Smooth muscle cell (in vitro differentiated cells): ENCODE measurements around the gene C14orf119. TPM values are rescaled to one million over a fixed set of nuclear protein-coding genes. Genes with fewer than 3 reads are reported as not detected.

Experiments
- DNase-seq: peaks from one replicate; lab custom pipeline; 2025; ENCODE audit not compliant: unreplicated experiment; lab: John Stamatoyannopoulos, UW
- H2AFZ ChIP-seq: fragments of 200-600 bp; sonication (generic); 2 replicates; pipeline ENCODE4 v1.6.0; 2016; ENCODE audit warnings: antibody characterized with exemption, low read depth, mild to moderate bottlenecking
- H3F3A ChIP-seq: fragments of 200-600 bp; sonication (generic); 2 replicates; pipeline ENCODE4 v1.6.0; 2017; ENCODE audit warnings: antibody characterized with exemption, low read depth
- H3K27ac ChIP-seq: fragments of 200-600 bp; sonication (generic); 2 replicates; pipeline ENCODE4 v1.5.1; 2016; ENCODE audit warnings: low read depth, mild to moderate bottlenecking
- H3K27me3 ChIP-seq: fragments of 200-600 bp; sonication (generic); 2 replicates; pipeline ENCODE4 v1.6.1; 2016; ENCODE audit warnings: low read depth, mild to moderate bottlenecking
- H3K36me3 ChIP-seq: fragments of 200-600 bp; sonication (generic); 2 replicates; pipeline ENCODE4 v1.5.1; 2016; ENCODE audit warnings: low read depth
- H3K4me1 ChIP-seq: fragments of 200-600 bp; sonication (generic); 2 replicates; pipeline ENCODE4 v1.5.1; 2016; ENCODE audit warnings: low read depth
- H3K4me2 ChIP-seq: fragments of 200-600 bp; sonication (generic); 2 replicates; pipeline ENCODE4 v1.6.0; 2016; ENCODE audit warnings: mild to moderate bottlenecking
- H3K4me3 ChIP-seq: fragments of 200-600 bp; sonication (generic); 2 replicates; pipeline ENCODE4 v1.5.1; 2016; ENCODE audit warnings: mild to moderate bottlenecking
- H3K79me2 ChIP-seq: fragments of 200-600 bp; sonication (generic); 2 replicates; pipeline ENCODE4 v1.6.0; 2016; ENCODE audit warnings: low read depth, mild to moderate bottlenecking
- H3K9ac ChIP-seq: fragments of 200-600 bp; sonication (generic); 2 replicates; pipeline ENCODE4 v1.6.0; 2016; ENCODE audit warnings: low read depth
- H3K9me3 ChIP-seq: fragments of 200-600 bp; sonication (generic); replicated peaks from 2 replicates; pipeline ENCODE4 v1.5.1; 2016; ENCODE audit warnings: low read depth
- H4K20me1 ChIP-seq: fragments of 200-600 bp; sonication (generic); 2 replicates; pipeline ENCODE4 v1.6.0; 2016; ENCODE audit warnings: low read depth
- WGBS: methylation state at CpG from one replicate; pipeline ENCODE4 v1.1.7; 2016; ENCODE audit warnings: low lambda C conversion rate; 5-methylcytosine and 5-hydroxymethylcytosine counted together
- polyA plus RNA-seq: library from polyadenylated mRNA; unstranded; fragments of >200 nt; fragmentation: Nextera tagmentation; extraction: Ambion mirVana; gene quantifications from 2 replicates; pipeline ENCODE4 v1.2.1, GENCODE V29; 2016
- total RNA-seq: library from RNA; depleted of rRNA; stranded (reverse); fragments of >200 nt; gene quantifications from 2 replicates; pipeline ENCODE4 v1.2.3, GENCODE V29; 2014
- TF ChIP-seq, protein P1 (sequence below): fragments of 200-600 bp; sonication (generic); IDR thresholded peaks from 2 replicates; pipeline ENCODE4 v1.5.1; 2017; ENCODE audit warnings: borderline replicate concordance, mild to moderate bottlenecking, antibody characterized with exemption; ENCODE audit not compliant: insufficient read depth, poor library complexity, severe bottlenecking

The C14orf119 gene
- total and polyA plus RNA-seq, 2 experiments from 2014 or later, result 54.1 to 130 TPM

DNA sequence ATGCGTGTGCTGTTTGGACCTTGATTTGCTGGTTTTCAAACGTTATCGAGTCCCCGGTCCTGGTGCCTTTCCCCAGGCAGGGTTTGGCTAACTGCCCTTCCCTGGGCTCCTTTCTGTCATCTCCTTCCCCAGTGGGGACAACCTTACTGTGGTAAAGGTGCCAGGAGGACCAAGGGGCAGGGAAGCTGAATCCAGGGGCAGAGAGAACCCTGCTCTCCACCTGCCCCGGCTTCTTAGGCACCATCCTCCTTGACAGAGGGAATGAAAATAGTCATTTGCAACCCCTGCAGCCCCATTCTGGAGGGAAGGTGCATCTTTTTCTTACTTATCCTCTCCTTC, 18.8 kb downstream of the C14orf119 start:
- no peak overlapping the region for H3K4me3 ChIP-seq
- H3K79me2 ChIP-seq, result no peaks in the 10 kb centered on the region
- TF ChIP-seq, protein P1, sequence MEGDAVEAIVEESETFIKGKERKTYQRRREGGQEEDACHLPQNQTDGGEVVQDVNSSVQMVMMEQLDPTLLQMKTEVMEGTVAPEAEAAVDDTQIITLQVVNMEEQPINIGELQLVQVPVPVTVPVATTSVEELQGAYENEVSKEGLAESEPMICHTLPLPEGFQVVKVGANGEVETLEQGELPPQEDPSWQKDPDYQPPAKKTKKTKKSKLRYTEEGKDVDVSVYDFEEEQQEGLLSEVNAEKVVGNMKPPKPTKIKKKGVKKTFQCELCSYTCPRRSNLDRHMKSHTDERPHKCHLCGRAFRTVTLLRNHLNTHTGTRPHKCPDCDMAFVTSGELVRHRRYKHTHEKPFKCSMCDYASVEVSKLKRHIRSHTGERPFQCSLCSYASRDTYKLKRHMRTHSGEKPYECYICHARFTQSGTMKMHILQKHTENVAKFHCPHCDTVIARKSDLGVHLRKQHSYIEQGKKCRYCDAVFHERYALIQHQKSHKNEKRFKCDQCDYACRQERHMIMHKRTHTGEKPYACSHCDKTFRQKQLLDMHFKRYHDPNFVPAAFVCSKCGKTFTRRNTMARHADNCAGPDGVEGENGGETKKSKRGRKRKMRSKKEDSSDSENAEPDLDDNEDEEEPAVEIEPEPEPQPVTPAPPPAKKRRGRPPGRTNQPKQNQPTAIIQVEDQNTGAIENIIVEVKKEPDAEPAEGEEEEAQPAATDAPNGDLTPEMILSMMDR, result no peak
- H3K4me1 ChIP-seq, result peaks cover 16% of the 10 kb centered on the region
- H3K27me3 ChIP-seq, result peaks cover 18% of the 10 kb centered on the region
- no peak for DNase-seq
- H3K27ac ChIP-seq, result no peak overlapping the region
- no peak overlapping the region for H3K9ac ChIP-seq
- H2AFZ ChIP-seq, result no peak overlapping the region
- no peaks in the 10 kb centered on the region for H3K36me3 ChIP-seq
- H3K9me3 ChIP-seq, result no peaks in the 10 kb centered on the region
- H3K4me2 ChIP-seq, result no peak overlapping the region
- no peaks in the 10 kb centered on the region for H3F3A ChIP-seq
- H4K20me1 ChIP-seq, result no peaks in the 10 kb centered on the region
- 82% methylated on average over 5 of the region's 5 CpGs for WGBS

DNA sequence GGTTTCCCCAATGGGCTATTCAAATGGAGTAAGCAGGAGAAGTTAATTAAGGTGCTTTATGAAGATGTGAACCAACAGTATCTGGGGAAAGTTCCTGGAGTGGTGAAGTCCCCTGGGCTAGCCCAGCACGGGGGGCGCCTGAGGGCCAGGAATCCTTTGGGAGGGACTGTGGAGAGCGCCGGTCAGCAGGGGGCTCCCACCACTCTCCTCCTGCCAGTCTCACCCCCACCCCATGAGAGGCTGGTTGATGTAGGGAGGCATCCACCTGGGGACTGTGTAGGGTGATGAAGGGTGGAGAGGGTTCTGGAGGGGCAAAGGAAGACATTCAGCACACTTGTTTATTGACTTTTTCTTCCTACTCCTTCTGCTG, 19.3 kb downstream of the C14orf119 start:
- no peak overlapping the region for H3K4me3 ChIP-seq

DNA sequence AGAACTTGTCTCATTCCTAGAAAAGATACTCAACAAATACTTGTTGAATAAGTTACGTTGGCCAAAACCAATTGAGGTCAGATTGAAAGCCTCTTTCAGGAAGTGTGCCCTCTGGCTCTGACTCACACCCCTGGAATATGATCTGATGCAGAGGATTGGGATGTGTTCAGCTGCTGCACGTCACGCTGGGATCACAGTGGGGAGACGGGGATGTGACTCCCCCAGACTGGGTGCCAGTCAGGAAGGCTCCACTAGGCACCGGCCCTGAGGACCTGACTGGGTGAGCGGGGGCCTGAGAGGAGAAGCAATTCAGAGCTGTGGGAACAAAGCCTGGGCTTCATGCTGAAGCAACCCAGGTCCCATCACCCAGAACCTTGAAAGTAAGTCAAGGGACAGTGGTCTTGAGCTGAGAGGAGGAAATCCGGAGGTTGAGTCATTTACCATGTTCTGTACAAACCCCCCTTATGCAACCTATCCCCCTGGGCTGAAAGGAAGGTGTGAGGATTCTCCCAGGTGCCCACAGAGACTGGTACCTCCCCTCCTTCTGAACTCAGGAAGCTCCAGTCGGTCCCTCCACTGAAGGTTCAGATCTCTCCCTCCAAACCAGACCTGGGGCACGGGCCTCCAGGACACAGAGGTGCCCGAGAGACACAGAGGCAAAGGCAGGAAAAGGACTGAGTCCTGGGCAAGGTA, 19.9 kb downstream of the C14orf119 start:
- DNase-seq, result no peak
- H3K79me2 ChIP-seq, result no peaks in the 10 kb centered on the region
- peaks cover 12% of the 10 kb centered on the region for H3K27me3 ChIP-seq
- peaks cover 16% of the 10 kb centered on the region for H3K4me1 ChIP-seq
- no peak overlapping the region for H3K4me3 ChIP-seq
- H4K20me1 ChIP-seq, result no peaks in the 10 kb centered on the region
- H2AFZ ChIP-seq, result no peak overlapping the region
- H3K9me3 ChIP-seq, result no peaks in the 10 kb centered on the region
- no peaks in the 10 kb centered on the region for H3F3A ChIP-seq
- WGBS, result 48% methylated on average over 10 of the region's 10 CpGs
- H3K27ac ChIP-seq, result peak overlapping the region; percentile 79
- TF ChIP-seq, protein P1, result no peak
- peak overlapping the region; percentile 57 for H3K4me2 ChIP-seq
- peak overlapping the region; percentile 72 for H3K9ac ChIP-seq
- no peaks in the 10 kb centered on the region for H3K36me3 ChIP-seq

More for the DNA sequence above, 19.3 kb downstream of the C14orf119 start:
- Histone ChIP-seq H3K79me2 (no peaks in the 10 kb centered on the region), H3K4me1 (peaks cover 16% of the 10 kb centered on the region), H3K27ac (peak overlapping the region; percentile 68), H3K36me3 (no peaks in the 10 kb centered on the region), H3K9me3 (no peaks in the 10 kb centered on the region), H3K27me3 (peaks cover 18% of the 10 kb centered on the region), H3K4me2 (peak overlapping the region; percentile 57), H4K20me1 (no peaks in the 10 kb centered on the region), H3F3A (no peaks in the 10 kb centered on the region), H2AFZ (no peak overlapping the region), H3K9ac (no peak overlapping the region)
- TF ChIP-seq, protein P1, result peak; percentile 3
- WGBS, result 82% methylated on average over 4 of the region's 4 CpGs
- DNase-seq, result no peak

DNA sequence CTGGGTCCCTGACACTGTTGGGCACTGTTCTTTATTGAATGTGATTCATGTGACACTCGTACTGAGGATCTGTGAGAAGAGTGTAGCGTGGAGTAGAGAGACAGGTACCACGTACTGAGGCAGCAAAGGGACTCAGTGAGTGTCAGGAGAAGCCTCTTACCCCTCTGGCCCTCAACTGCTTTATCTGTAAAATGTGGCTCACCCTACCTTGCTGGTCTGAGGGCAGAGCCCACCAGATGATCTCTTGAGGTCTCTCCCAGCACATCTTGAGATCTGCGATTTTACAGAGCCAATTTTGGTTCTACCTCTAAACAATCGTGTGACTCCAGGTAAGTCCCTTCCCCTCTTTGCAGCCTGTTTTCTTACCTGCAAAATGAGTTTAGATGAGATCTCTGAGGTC, 20.6 kb downstream of the C14orf119 start:
- no peaks in the 10 kb centered on the region for H3F3A ChIP-seq
- no peak overlapping the region for H3K4me3 ChIP-seq
- peaks cover 5% of the 10 kb centered on the region for H3K27me3 ChIP-seq
- no peak for DNase-seq
- peak overlapping the region; percentile 72 for H3K9ac ChIP-seq
- H4K20me1 ChIP-seq, result no peaks in the 10 kb centered on the region
- TF ChIP-seq, protein P1, result no peak
- no peak overlapping the region for H2AFZ ChIP-seq
- H3K4me1 ChIP-seq, result peaks cover 16% of the 10 kb centered on the region
- H3K79me2 ChIP-seq, result no peaks in the 10 kb centered on the region
- no peaks in the 10 kb centered on the region for H3K36me3 ChIP-seq
- H3K4me2 ChIP-seq, result no peak overlapping the region
- H3K27ac ChIP-seq, result peak overlapping the region; percentile 79
- H3K9me3 ChIP-seq, result no peaks in the 10 kb centered on the region
- WGBS, result 82% methylated on average over 5 of the region's 5 CpGs
